Mesenchymal stem cell (in vitro differentiated cells and primary cell): ENCODE data around the gene ZC3H13.

ENCODE experiments used
- DNase-seq: peaks from one replicate; pipeline ENCODE4 v3.0.0-alpha.2; 2013
- H2AFZ ChIP-seq: one replicate; pipeline ENCODE4 v1.6.1; 2013; ENCODE audit warnings: low read depth, mild to moderate bottlenecking, control low read depth, inconsistent platforms, low read length, moderate library complexity
- H2AK5ac ChIP-seq: 2 replicates; pipeline ENCODE4 v1.6.1; 2013; ENCODE audit warnings: low read length, moderate library complexity, mild to moderate bottlenecking, inconsistent platforms; ENCODE audit not compliant: severe bottlenecking
- H2BK120ac ChIP-seq: one replicate; pipeline ENCODE4 v1.6.1; 2013; ENCODE audit warnings: low read depth, mild to moderate bottlenecking, inconsistent platforms, low read length, moderate library complexity
- H2BK12ac ChIP-seq, 2 experiments: one replicate each; pipeline ENCODE4 v1.6.1; 2013; ENCODE audit warnings: inconsistent platforms in 2 of 2, low read length in 2 of 2, mild to moderate bottlenecking in 2 of 2, moderate library complexity in 2 of 2, control low read depth in 1 of 2
- H2BK15ac ChIP-seq: one replicate; pipeline ENCODE4 v1.6.1; 2013; ENCODE audit warnings: mild to moderate bottlenecking, low read depth, inconsistent platforms; ENCODE audit not compliant: poor library complexity, severe bottlenecking
- H2BK5ac ChIP-seq: 2 replicates; pipeline ENCODE4 v1.6.1; 2013; ENCODE audit warnings: low read depth, mild to moderate bottlenecking, low read length, control low read depth, inconsistent platforms; ENCODE audit not compliant: poor library complexity, severe bottlenecking
- H3K14ac ChIP-seq, 2 experiments: one replicate each; pipeline ENCODE4 v1.6.1; 2013; ENCODE audit warnings: inconsistent platforms in 2 of 2, low read length in 2 of 2, control low read depth in 1 of 2, mild to moderate bottlenecking in 1 of 2, moderate library complexity in 1 of 2
- H3K18ac ChIP-seq, 2 experiments: one replicate each; pipeline ENCODE4 v1.6.1; 2013; ENCODE audit warnings: inconsistent platforms in 2 of 2, low read length in 2 of 2, control low read depth in 1 of 2, low read depth in 1 of 2, mild to moderate bottlenecking in 1 of 2
- H3K23ac ChIP-seq, 2 experiments: one replicate each; pipeline ENCODE4 v1.6.1; 2013; ENCODE audit warnings: inconsistent platforms in 2 of 2, low read length in 2 of 2, mild to moderate bottlenecking in 2 of 2, moderate library complexity in 2 of 2, control low read depth in 1 of 2
- H3K27ac ChIP-seq: 2 replicates; pipeline ENCODE4 v1.5.1; 2013; ENCODE audit warnings: mild to moderate bottlenecking, moderate library complexity, low read length, control low read depth, inconsistent platforms; ENCODE audit not compliant: poor library complexity, severe bottlenecking
- H3K27me3 ChIP-seq, 2 experiments: 2 replicates each; pipeline versions ENCODE4 v1.6.1 to v1.7.0; 2013; ENCODE audit warnings: low read length in 2 of 2, mild to moderate bottlenecking in 2 of 2, moderate library complexity in 2 of 2, control low read depth in 1 of 2, inconsistent platforms in 1 of 2; ENCODE audit not compliant: control insufficient read depth in 1 of 2, insufficient read depth in 1 of 2
- H3K36me3 ChIP-seq, 2 experiments: 2 replicates each; pipeline versions ENCODE4 v1.6.1 to v1.7.0; 2013; ENCODE audit warnings: low read length in 2 of 2, control low read depth in 1 of 2, inconsistent platforms in 1 of 2, low read depth in 1 of 2, mild to moderate bottlenecking in 1 of 2; ENCODE audit not compliant: insufficient read depth in 2 of 2, control insufficient read depth in 1 of 2
- H3K4ac ChIP-seq, 2 experiments: one replicate each; pipeline ENCODE4 v1.6.1; 2013; ENCODE audit warnings: inconsistent platforms in 2 of 2, low read length in 2 of 2, mild to moderate bottlenecking in 2 of 2, moderate library complexity in 2 of 2, control low read depth in 1 of 2, low read depth in 1 of 2
- H3K4me1 ChIP-seq: 2 replicates; pipeline ENCODE4 v1.6.1; 2013; ENCODE audit warnings: low read depth, low read length, control low read depth; ENCODE audit not compliant: control insufficient read depth, insufficient read depth
- H3K4me2 ChIP-seq: 2 replicates; pipeline ENCODE4 v1.6.1; 2013; ENCODE audit warnings: low read length, mild to moderate bottlenecking, inconsistent platforms; ENCODE audit not compliant: poor library complexity, severe bottlenecking
- H3K4me3 ChIP-seq, 2 experiments: 2 replicates each; pipeline versions ENCODE4 v1.5.1 to v1.7.0; 2013; ENCODE audit warnings: low read length in 2 of 2, mild to moderate bottlenecking in 2 of 2, control low read depth in 1 of 2, low read depth in 1 of 2; ENCODE audit not compliant: insufficient read depth in 1 of 2
- H3K79me1 ChIP-seq: replicated peaks from 2 replicates; pipeline ENCODE4 v1.6.1; 2013; ENCODE audit warnings: mild to moderate bottlenecking, control low read depth, low read length, inconsistent platforms; ENCODE audit not compliant: poor library complexity, severe bottlenecking
- H3K9ac ChIP-seq: 2 replicates; pipeline ENCODE4 v1.7.0; 2013; ENCODE audit warnings: mild to moderate bottlenecking, low read length, moderate library complexity
- H3K9me3 ChIP-seq: 2 replicates; pipeline ENCODE4 v1.7.0; 2013; ENCODE audit warnings: mild to moderate bottlenecking, low read length; ENCODE audit not compliant: control insufficient read depth
- H4K8ac ChIP-seq: one replicate; pipeline ENCODE4 v1.6.1; 2013; ENCODE audit warnings: inconsistent platforms, mild to moderate bottlenecking, low read length, moderate library complexity
- H4K91ac ChIP-seq: one replicate; pipeline ENCODE4 v1.6.1; 2013; ENCODE audit warnings: mild to moderate bottlenecking, low read length, inconsistent platforms
- WGBS: methylation state at CpG from one replicate; pipeline ENCODE4 v1.1.7; 2013; ENCODE audit warnings: mixed read lengths; 5-methylcytosine and 5-hydroxymethylcytosine counted together

Gene ZC3H13

GRCh38 chr13:45954836-45955800 lies 97.4 kb downstream of the ZC3H13 start:
- no peak for DNase-seq
- H3K4me2 ChIP-seq: no peak overlapping the region
- no peaks in the 10 kb centered on the region for H3K9me3 ChIP-seq
- H3K9ac ChIP-seq: no peak overlapping the region
- no peak overlapping the region for H4K91ac ChIP-seq
- H2AFZ ChIP-seq: no peak overlapping the region
- H2BK5ac ChIP-seq: no peak overlapping the region
- no peak overlapping the region for H2BK120ac ChIP-seq
- no peaks in the 10 kb centered on the region for H3K79me1 ChIP-seq
- H3K4ac ChIP-seq: no peak overlapping the region
- H2BK15ac ChIP-seq: no peak overlapping the region
- no peak overlapping the region for H3K23ac ChIP-seq
- H4K8ac ChIP-seq: no peak overlapping the region
- H3K18ac ChIP-seq: no peak overlapping the region
- H3K4me1 ChIP-seq: no peaks in the 10 kb centered on the region
- no peak overlapping the region for H3K14ac ChIP-seq
- no peak overlapping the region for H2BK12ac ChIP-seq
- no peaks in the 10 kb centered on the region for H3K27me3 ChIP-seq
- H3K4me3 ChIP-seq: no peak overlapping the region
- H3K36me3 ChIP-seq: peaks cover 5 to 48% of the 10 kb centered on the region in 2 experiments
- whole genome bisulfite sequencing: 89% methylated on average over 1 of the region's 3 CpGs
- no peak overlapping the region for H3K27ac ChIP-seq
- no peak overlapping the region for H2AK5ac ChIP-seq

- Histone ChIP-seq H3K27me3 (no peaks in the 10 kb centered on the region), H2BK5ac (no peak overlapping the region), H2AFZ (no peak overlapping the region), H2BK120ac (no peak overlapping the region), H3K23ac (no peak overlapping the region), H2AK5ac (no peak overlapping the region), H3K79me1 (no peaks in the 10 kb centered on the region), H2BK12ac (no peak overlapping the region), H3K4me2 (no peak overlapping the region), H3K36me3 (peaks cover 5 to 39% of the 10 kb centered on the region in 2 experiments), H3K27ac (no peak overlapping the region), H3K9ac (no peak overlapping the region), H4K8ac (no peak overlapping the region), H3K4me3 (no peak overlapping the region), H4K91ac (no peak overlapping the region), H3K9me3 (no peaks in the 10 kb centered on the region), H3K4me1 (no peaks in the 10 kb centered on the region), H3K18ac (no peak overlapping the region), H3K4ac (no peak overlapping the region), H2BK15ac (no peak overlapping the region), H3K14ac (no peak overlapping the region)
- DNase-seq: no peak
- 97% methylated on average over 3 of the region's 3 CpGs for WGBS
Measured at GRCh38 chr13:45953082-45953481, 99.5 kb downstream of the ZC3H13 start.

GRCh38 chr13:45951724-45952123 lies 100.8 kb downstream of the ZC3H13 start:
- Histone ChIP-seq H3K27ac (no peak overlapping the region), H3K23ac (no peak overlapping the region), H2BK5ac (no peak overlapping the region), H3K4me1 (no peaks in the 10 kb centered on the region), H3K4me3 (no peak overlapping the region), H2BK15ac (no peak overlapping the region), H2BK12ac (no peak overlapping the region), H3K4me2 (no peak overlapping the region), H2BK120ac (no peak overlapping the region), H3K9me3 (no peaks in the 10 kb centered on the region), H3K14ac (no peak overlapping the region), H4K8ac (no peak overlapping the region), H3K9ac (no peak overlapping the region), H3K36me3 (peaks cover 5 to 26% of the 10 kb centered on the region in 2 experiments), H2AK5ac (no peak overlapping the region), H2AFZ (no peak overlapping the region), H3K18ac (no peak overlapping the region), H3K4ac (no peak overlapping the region), H3K79me1 (no peaks in the 10 kb centered on the region), H3K27me3 (no peaks in the 10 kb centered on the region), H4K91ac (no peak overlapping the region)
- 100% methylated on average over 3 of the region's 3 CpGs for WGBS
- no peak for DNase-seq

DNA sequence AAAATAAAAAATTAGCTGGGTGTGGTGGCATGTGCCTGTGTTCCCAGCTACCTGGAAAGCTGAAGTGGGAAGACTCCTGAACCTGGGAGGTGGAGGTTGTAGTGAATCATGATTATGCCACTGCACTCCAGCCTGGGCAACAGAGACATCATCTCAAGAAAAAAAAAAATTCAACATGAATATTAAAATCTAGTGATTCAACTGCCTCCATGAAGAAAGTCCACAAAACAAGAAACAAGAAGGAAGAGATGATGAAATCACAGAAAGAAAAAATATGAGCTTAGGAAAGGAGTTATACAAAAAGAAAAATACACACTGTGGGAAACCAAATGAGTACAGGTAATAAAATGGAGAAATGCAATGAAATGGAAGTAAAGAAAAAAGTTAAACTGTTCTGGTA lies 101.4 kb downstream of the ZC3H13 start:
- Histone ChIP-seq H3K27me3 (no peaks in the 10 kb centered on the region), H3K4me2 (no peak overlapping the region), H2BK12ac (no peak overlapping the region), H3K36me3 (peaks cover 5 to 20% of the 10 kb centered on the region in 2 experiments), H3K23ac (no peak overlapping the region), H3K14ac (no peak overlapping the region), H2BK120ac (no peak overlapping the region), H3K27ac (no peak overlapping the region), H3K4me1 (no peaks in the 10 kb centered on the region), H4K91ac (no peak overlapping the region), H3K9me3 (no peaks in the 10 kb centered on the region), H4K8ac (no peak overlapping the region), H2BK5ac (no peak overlapping the region), H3K18ac (no peak overlapping the region), H3K4me3 (no peak overlapping the region), H2AK5ac (no peak overlapping the region), H3K79me1 (no peaks in the 10 kb centered on the region), H2AFZ (no peak overlapping the region), H3K9ac (no peak overlapping the region), H3K4ac (no peak overlapping the region), H2BK15ac (no peak overlapping the region)
- no peak for DNase-seq
